ENCODE results near the gene OCIAD1. TPM values are rescaled to one million over a fixed set of nuclear protein-coding genes. Genes with fewer than 3 reads are reported as not detected.

Gene OCIAD1
- total RNA-seq, 1 experiment from 2014 or later, result 133 TPM

DNA sequence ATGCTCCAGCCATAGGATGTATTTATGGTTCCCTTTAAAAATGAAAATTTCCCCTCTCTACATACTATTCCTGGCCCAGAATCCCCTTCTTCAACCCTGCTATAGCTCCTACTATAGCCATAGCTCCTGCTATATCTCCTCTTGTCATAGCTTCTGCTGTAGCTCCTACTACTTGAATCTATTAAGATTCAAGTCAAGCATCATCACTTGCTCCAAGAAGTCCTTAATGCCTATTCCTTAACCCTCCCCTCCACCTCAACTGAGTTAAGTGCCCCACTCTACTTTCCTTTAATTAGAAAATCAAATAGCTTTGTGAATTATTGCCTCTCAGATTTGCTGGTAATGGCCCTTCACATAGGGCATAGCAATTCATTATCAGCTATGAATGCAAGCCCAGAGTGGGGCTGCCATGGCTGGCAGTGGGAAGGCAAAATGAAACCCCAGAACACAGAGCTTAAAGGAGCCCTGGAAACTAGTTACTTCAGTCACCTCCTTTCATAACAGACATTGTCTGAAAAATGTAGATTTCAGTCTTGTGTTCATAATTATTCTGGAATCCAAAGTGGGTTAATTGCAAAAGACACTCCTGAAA lies 60.2 kb downstream of the OCIAD1 start:
- H3K4me3 Mint-ChIP-seq (ENCODE audit: unreplicated experiment), result no peak overlapping the region
- no TSS peak for BruUV-seq (replicated peaks)
- no peak for DNase-seq
- no peaks in the 10 kb centered on the region for H3K9me3 Mint-ChIP-seq (ENCODE audit: unreplicated experiment)
- TF ChIP-seq, protein P1, sequence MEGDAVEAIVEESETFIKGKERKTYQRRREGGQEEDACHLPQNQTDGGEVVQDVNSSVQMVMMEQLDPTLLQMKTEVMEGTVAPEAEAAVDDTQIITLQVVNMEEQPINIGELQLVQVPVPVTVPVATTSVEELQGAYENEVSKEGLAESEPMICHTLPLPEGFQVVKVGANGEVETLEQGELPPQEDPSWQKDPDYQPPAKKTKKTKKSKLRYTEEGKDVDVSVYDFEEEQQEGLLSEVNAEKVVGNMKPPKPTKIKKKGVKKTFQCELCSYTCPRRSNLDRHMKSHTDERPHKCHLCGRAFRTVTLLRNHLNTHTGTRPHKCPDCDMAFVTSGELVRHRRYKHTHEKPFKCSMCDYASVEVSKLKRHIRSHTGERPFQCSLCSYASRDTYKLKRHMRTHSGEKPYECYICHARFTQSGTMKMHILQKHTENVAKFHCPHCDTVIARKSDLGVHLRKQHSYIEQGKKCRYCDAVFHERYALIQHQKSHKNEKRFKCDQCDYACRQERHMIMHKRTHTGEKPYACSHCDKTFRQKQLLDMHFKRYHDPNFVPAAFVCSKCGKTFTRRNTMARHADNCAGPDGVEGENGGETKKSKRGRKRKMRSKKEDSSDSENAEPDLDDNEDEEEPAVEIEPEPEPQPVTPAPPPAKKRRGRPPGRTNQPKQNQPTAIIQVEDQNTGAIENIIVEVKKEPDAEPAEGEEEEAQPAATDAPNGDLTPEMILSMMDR (IDR thresholded peaks at IDR 0.05; ENCODE audit: insufficient read depth in 1 of 2, low read depth in 1 of 2, low read length in 1 of 2, severe bottlenecking in 1 of 2, unreplicated experiment in 1 of 2), result no peak
- H3K27ac Mint-ChIP-seq (ENCODE audit: unreplicated experiment), result no peak overlapping the region
- no peaks in the 10 kb centered on the region for H3K4me1 ChIP-seq
- no peaks in the 10 kb centered on the region for H3K9me3 ChIP-seq
- no peaks in the 10 kb centered on the region for H3K36me3 Mint-ChIP-seq (ENCODE audit: insufficient read depth, unreplicated experiment)
- H3K27me3 Mint-ChIP-seq (ENCODE audit: insufficient read depth, unreplicated experiment), result no peaks in the 10 kb centered on the region
- ChIA-PET CTCF (no interaction called here), POLR2A (no interaction called here)
- H3K27me3 ChIP-seq (replicated peaks; ENCODE audit: control insufficient read depth, insufficient read depth, low read length), result no peaks in the 10 kb centered on the region
- intact Hi-C loops (cut with micrococcal nuclease; ENCODE audit: unreplicated experiment), result loop anchor here (10.0 kb wide), 1 partner anchor 316 kb away; no protein-coding TSS in a partner anchor
- no peak overlapping the region for H3K4me3 ChIP-seq (ENCODE audit: low read depth, low read length)
- no peaks in the 10 kb centered on the region for H3K36me3 ChIP-seq (ENCODE audit: control insufficient read depth, insufficient read depth, low read length)
- H3K4me1 Mint-ChIP-seq (ENCODE audit: low read depth, unreplicated experiment), result no peaks in the 10 kb centered on the region

DNA sequence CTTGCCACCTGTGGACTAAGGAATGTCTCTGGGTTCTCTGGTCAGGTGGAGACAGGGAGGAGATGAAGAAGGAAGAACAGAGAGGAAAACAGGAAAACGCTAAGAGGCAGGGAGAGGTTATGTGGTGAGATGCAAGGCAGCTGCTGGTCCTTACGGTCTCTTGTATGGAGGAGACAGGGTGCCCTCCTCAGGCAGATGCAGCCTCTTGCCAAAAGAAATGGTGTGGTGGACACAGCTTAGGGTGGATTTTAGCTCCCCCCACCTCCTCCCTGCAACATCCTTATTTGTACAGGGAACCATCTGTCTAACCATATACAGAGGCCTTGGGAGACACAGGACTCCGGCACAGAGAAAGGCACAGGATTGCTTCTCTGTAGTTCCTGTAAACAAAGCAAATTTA lies 66.0 kb downstream of the OCIAD1 start:
- intact Hi-C loops (cut with micrococcal nuclease; ENCODE audit: unreplicated experiment), result loop anchor here (10.0 kb wide), 1 partner anchor 322 kb away; no protein-coding TSS in a partner anchor
- no peak overlapping the region for H3K4me3 ChIP-seq (ENCODE audit: low read depth, low read length)
- Mint-ChIP-seq H3K36me3 (ENCODE audit: insufficient read depth, unreplicated experiment) (no peaks in the 10 kb centered on the region), H3K4me1 (ENCODE audit: low read depth, unreplicated experiment) (no peaks in the 10 kb centered on the region), H3K4me3 (ENCODE audit: unreplicated experiment) (no peak overlapping the region), H3K9me3 (ENCODE audit: unreplicated experiment) (no peaks in the 10 kb centered on the region), H3K27ac (ENCODE audit: unreplicated experiment) (no peak overlapping the region), H3K27me3 (ENCODE audit: insufficient read depth, unreplicated experiment) (no peaks in the 10 kb centered on the region)
- ChIA-PET CTCF (interaction anchor here (1.1 kb wide), 1 partner anchor 319 kb away, joined by 8 read pairs; no protein-coding TSS in a partner anchor), POLR2A (no interaction called here)
- H3K9me3 ChIP-seq, result no peaks in the 10 kb centered on the region
- TF ChIP-seq, protein P1 (IDR thresholded peaks at IDR 0.05; ENCODE audit: insufficient read depth in 1 of 2, low read depth in 1 of 2, low read length in 1 of 2, severe bottlenecking in 1 of 2, unreplicated experiment in 1 of 2), result no peak
- BruUV-seq (replicated peaks), result no TSS peak
- peak in 1 of 2 experiments; percentile 20 for DNase-seq
- H3K4me1 ChIP-seq, result no peaks in the 10 kb centered on the region
- no peaks in the 10 kb centered on the region for H3K27me3 ChIP-seq (replicated peaks; ENCODE audit: control insufficient read depth, insufficient read depth, low read length)
- no peaks in the 10 kb centered on the region for H3K36me3 ChIP-seq (ENCODE audit: control insufficient read depth, insufficient read depth, low read length)

DNA sequence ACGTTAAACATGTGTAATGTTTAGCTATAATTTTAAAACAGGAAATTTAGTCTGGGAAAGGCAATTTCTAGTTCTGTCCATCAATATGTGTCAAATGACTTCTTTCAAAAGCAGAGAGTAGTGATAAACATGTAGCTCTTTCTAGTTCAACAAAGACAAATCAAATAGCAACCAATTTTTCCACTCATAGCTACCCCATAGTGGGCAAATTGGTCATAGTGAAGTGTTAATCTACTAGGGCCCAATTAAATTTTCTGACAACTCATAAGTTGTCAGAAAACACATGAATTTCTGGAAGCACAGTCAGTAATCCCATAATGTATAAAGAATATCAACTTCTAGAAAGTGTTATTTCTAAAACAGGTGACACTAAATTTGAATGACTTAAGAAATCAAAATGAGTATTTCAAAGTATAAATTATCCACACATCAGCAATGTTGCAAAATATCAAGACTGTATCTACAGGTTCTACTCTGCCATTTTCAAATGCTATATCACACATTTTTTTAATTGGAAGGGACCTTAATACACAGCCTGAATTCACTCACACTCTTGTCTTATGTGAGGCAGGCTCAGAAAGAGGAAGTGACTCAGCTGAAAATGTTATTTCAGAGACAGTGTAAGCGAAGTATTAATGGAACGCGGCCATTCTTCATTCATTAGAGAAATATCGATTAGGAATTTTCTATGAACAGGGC lies 68.0 kb downstream of the OCIAD1 start:
- Mint-ChIP-seq H3K4me1 (ENCODE audit: low read depth, unreplicated experiment) (no peaks in the 10 kb centered on the region), H3K27me3 (ENCODE audit: insufficient read depth, unreplicated experiment) (no peaks in the 10 kb centered on the region), H3K4me3 (ENCODE audit: unreplicated experiment) (no peak overlapping the region), H3K27ac (ENCODE audit: unreplicated experiment) (no peak overlapping the region), H3K9me3 (ENCODE audit: unreplicated experiment) (no peaks in the 10 kb centered on the region), H3K36me3 (ENCODE audit: insufficient read depth, unreplicated experiment) (no peaks in the 10 kb centered on the region)
- TF ChIP-seq, protein P1 (IDR thresholded peaks at IDR 0.05; ENCODE audit: insufficient read depth in 1 of 2, low read depth in 1 of 2, low read length in 1 of 2, severe bottlenecking in 1 of 2, unreplicated experiment in 1 of 2), result no peak
- CTCF ChIA-PET, result no interaction called here
- no peaks in the 10 kb centered on the region for H3K27me3 ChIP-seq (replicated peaks; ENCODE audit: control insufficient read depth, insufficient read depth, low read length)
- no peak for DNase-seq
- no peaks in the 10 kb centered on the region for H3K4me1 ChIP-seq
- no peak overlapping the region for H3K4me3 ChIP-seq (ENCODE audit: low read depth, low read length)
- no peaks in the 10 kb centered on the region for H3K9me3 ChIP-seq
- BruUV-seq (replicated peaks), result no TSS peak
- no peaks in the 10 kb centered on the region for H3K36me3 ChIP-seq (ENCODE audit: control insufficient read depth, insufficient read depth, low read length)
- intact Hi-C loops (cut with micrococcal nuclease; ENCODE audit: unreplicated experiment), result loop anchor here (10.0 kb wide), 1 partner anchor 324 kb away; no protein-coding TSS in a partner anchor
- POLR2A ChIA-PET, result no interaction called here
